K562 (cell line): ENCODE measurements around the gene HSPA4L. TPM values are rescaled to one million over a fixed set of nuclear protein-coding genes. Genes with fewer than 3 reads are reported as not detected.

Experiments
- HNRNPLL ChIP-seq: fragments of 200-400 bp; formaldehyde crosslinking; IDR thresholded peaks from 2 replicates; pipeline ENCODE4 v1.6.1; 2017; ENCODE audit warnings: low read length, low read depth, mild to moderate bottlenecking; ENCODE audit not compliant: poor library complexity, severe bottlenecking
- HSF4 ChIP-seq: fragments of 250-450 bp; sonication (Bioruptor Pico); IDR thresholded peaks from 2 replicates; pipeline ENCODE4 v2.1.2; 2022; ENCODE audit warnings: mild to moderate bottlenecking, moderate library complexity, borderline replicate concordance
- KAT2B ChIP-seq: IDR thresholded peaks from one replicate; pipeline ENCODE4 v1.6.1; 2012; ENCODE audit warnings: low read depth, mild to moderate bottlenecking, control low read depth, inconsistent platforms, low read length, moderate library complexity
- MAFG ChIP-seq: fragments of 450-650 bp; conservative IDR thresholded peaks from 2 replicates; pipeline ENCODE4 v1.6.1; 2016; ENCODE audit warnings: missing genetic modification characterization, missing compliant biosample characterization
- ZBTB8A ChIP-seq: fragments of 450-650 bp; IDR thresholded peaks from 2 replicates; pipeline ENCODE4 v1.6.1; 2018; ENCODE audit warnings: mild to moderate bottlenecking, moderate library complexity; ENCODE audit not compliant: partially characterized antibody
- ZNF699 ChIP-seq: fragments of 250-450 bp; sonication (Bioruptor Pico); IDR thresholded peaks from 2 replicates; pipeline ENCODE4 v1.8.0; 2021; ENCODE audit warnings: mild to moderate bottlenecking, moderate library complexity; ENCODE audit not compliant: insufficient replicate concordance
- ZNF717 ChIP-seq: fragments of 250-450 bp; sonication (Bioruptor Pico); IDR thresholded peaks from 2 replicates; pipeline ENCODE4 v1.5.0; 2021
- polyA plus RNA-seq, 8 experiments: library from polyadenylated mRNA; depleted of rRNA in 4 of 8; stranded (reverse) in 5 of 8; unstranded in 3 of 8; fragments of >200 nt; fragmentation: Nextera tagmentation in 2 of 8; fragmentation: Illumina TruSeq in 1 of 8; extraction: Ambion mirVana in 2 of 8; extraction: Trizol in 1 of 8; gene quantifications; 2 replicates each; pipeline versions ENCODE4 v1.2.1 to v1.2.3, GENCODE V29; 2011 to 2014; ENCODE audit warnings: inconsistent platforms in 1 of 8, missing spikeins in 1 of 8
- total RNA-seq, 7 experiments: library from RNA; depleted of rRNA in 6 of 7; stranded (reverse); fragments of >200 nt in 6 of 7; fragmentation: Illumina TruSeq in 2 of 7; extraction: Trizol in 2 of 7; gene quantifications; 2 replicates each; pipeline versions ENCODE4 v1.2.1 to v1.2.3, GENCODE V29; 2011 to 2021; ENCODE audit warnings: low replicate concordance in 1 of 7
- TF ChIP-seq, protein P1 (sequence below): fragments of 450-650 bp; formaldehyde crosslinking; IDR thresholded peaks from 2 replicates; pipeline ENCODE4 v1.4.0; 2020; ENCODE audit warnings: mild to moderate bottlenecking, moderate library complexity
- TF ChIP-seq, protein P2 (sequence below): fragments of 250-450 bp; sonication (Bioruptor Pico); IDR thresholded peaks from 2 replicates; pipeline ENCODE4 v1.5.0; 2021
- TF ChIP-seq, protein P3 (sequence below), 2 experiments: IDR thresholded peaks in 1 of 2; conservative IDR thresholded peaks in 1 of 2; 2 replicates each; pipeline ENCODE4 v1.6.1; 2016; ENCODE audit warnings: low read depth in 2 of 2, mild to moderate bottlenecking in 1 of 2, missing compliant biosample characterization in 1 of 2, missing genetic modification characterization in 1 of 2, moderate library complexity in 1 of 2
- TF ChIP-seq, protein P4 (sequence below): fragments of 450-650 bp; IDR thresholded peaks from 2 replicates; pipeline ENCODE4 v1.6.1; 2016; ENCODE audit warnings: low read depth

The HSPA4L gene
- total and polyA plus RNA-seq, 9 of the 15 experiments (the other 6 are each of a cell fraction or from before 2014, with no cell fraction given): 12.3 to 37.0 (median 21.7) TPM

DNA sequence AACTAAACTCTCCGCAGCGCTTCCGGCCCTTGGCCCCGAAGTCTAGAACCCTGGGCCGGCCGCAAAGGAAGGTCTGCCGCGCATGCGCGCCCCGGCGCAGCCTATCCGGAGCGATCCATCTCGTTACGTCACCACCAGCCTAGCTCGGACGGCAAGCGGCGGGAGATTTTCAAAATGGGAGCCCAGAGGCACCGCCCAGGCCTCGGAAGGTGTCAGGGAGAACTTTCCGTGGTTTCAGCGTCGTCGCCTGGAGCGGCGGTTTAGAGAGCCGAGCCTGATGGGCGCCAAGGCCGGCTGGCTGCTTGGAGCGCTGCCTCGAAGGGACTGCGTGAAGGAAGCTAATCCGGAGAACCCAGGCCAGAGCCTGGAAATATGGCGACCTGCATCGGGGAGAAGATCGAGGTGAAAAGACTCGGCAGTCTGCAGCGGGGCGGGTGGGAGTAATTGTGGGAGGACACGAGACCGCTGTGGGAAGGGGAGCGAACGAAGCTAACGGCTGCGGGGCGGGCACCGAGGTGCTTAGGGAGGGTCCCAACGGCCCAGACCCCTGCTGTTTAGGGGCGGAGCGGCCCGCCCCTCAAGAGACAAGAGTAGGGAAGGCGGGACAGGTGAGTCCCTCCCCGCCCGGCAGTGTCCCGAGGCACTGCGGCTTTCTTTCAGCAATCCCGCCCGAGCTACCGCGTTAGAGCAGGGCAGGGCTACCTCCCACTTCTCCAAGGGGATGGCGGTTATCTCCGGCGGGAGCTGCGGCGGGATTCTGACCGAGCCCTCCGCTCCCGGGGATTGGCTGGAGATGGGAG, 98.8 kb downstream of the HSPA4L start, which contains the start of gene PLK4 (continued):
- TF ChIP-seq MAFG (no peak), ZNF699 (CRISPR knock-in tag) (no peak), KAT2B (no peak), ZNF717 (CRISPR knock-in tag) (no peak), ZBTB8A (no peak), HNRNPLL (peak; percentile 74), HSF4 (CRISPR knock-in tag) (no peak)
- TF ChIP-seq, protein P1, sequence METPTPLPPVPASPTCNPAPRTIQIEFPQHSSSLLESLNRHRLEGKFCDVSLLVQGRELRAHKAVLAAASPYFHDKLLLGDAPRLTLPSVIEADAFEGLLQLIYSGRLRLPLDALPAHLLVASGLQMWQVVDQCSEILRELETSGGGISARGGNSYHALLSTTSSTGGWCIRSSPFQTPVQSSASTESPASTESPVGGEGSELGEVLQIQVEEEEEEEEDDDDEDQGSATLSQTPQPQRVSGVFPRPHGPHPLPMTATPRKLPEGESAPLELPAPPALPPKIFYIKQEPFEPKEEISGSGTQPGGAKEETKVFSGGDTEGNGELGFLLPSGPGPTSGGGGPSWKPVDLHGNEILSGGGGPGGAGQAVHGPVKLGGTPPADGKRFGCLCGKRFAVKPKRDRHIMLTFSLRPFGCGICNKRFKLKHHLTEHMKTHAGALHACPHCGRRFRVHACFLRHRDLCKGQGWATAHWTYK: no peak
- TF ChIP-seq, protein P2, sequence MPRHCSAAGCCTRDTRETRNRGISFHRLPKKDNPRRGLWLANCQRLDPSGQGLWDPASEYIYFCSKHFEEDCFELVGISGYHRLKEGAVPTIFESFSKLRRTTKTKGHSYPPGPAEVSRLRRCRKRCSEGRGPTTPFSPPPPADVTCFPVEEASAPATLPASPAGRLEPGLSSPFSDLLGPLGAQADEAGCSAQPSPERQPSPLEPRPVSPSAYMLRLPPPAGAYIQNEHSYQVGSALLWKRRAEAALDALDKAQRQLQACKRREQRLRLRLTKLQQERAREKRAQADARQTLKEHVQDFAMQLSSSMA (CRISPR knock-in tag): no peak
- TF ChIP-seq, protein P3, sequence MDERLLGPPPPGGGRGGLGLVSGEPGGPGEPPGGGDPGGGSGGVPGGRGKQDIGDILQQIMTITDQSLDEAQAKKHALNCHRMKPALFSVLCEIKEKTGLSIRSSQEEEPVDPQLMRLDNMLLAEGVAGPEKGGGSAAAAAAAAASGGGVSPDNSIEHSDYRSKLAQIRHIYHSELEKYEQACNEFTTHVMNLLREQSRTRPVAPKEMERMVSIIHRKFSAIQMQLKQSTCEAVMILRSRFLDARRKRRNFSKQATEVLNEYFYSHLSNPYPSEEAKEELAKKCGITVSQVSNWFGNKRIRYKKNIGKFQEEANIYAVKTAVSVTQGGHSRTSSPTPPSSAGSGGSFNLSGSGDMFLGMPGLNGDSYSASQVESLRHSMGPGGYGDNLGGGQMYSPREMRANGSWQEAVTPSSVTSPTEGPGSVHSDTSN (CRISPR knock-in tag; IDR thresholded peaks at IDR 0.05; ENCODE audit: low read depth): no peak
- TF ChIP-seq, protein P3 (tag; conservative IDR thresholded peaks at IDR 0.05; ENCODE audit: low read depth): no peak
- TF ChIP-seq, protein P4, sequence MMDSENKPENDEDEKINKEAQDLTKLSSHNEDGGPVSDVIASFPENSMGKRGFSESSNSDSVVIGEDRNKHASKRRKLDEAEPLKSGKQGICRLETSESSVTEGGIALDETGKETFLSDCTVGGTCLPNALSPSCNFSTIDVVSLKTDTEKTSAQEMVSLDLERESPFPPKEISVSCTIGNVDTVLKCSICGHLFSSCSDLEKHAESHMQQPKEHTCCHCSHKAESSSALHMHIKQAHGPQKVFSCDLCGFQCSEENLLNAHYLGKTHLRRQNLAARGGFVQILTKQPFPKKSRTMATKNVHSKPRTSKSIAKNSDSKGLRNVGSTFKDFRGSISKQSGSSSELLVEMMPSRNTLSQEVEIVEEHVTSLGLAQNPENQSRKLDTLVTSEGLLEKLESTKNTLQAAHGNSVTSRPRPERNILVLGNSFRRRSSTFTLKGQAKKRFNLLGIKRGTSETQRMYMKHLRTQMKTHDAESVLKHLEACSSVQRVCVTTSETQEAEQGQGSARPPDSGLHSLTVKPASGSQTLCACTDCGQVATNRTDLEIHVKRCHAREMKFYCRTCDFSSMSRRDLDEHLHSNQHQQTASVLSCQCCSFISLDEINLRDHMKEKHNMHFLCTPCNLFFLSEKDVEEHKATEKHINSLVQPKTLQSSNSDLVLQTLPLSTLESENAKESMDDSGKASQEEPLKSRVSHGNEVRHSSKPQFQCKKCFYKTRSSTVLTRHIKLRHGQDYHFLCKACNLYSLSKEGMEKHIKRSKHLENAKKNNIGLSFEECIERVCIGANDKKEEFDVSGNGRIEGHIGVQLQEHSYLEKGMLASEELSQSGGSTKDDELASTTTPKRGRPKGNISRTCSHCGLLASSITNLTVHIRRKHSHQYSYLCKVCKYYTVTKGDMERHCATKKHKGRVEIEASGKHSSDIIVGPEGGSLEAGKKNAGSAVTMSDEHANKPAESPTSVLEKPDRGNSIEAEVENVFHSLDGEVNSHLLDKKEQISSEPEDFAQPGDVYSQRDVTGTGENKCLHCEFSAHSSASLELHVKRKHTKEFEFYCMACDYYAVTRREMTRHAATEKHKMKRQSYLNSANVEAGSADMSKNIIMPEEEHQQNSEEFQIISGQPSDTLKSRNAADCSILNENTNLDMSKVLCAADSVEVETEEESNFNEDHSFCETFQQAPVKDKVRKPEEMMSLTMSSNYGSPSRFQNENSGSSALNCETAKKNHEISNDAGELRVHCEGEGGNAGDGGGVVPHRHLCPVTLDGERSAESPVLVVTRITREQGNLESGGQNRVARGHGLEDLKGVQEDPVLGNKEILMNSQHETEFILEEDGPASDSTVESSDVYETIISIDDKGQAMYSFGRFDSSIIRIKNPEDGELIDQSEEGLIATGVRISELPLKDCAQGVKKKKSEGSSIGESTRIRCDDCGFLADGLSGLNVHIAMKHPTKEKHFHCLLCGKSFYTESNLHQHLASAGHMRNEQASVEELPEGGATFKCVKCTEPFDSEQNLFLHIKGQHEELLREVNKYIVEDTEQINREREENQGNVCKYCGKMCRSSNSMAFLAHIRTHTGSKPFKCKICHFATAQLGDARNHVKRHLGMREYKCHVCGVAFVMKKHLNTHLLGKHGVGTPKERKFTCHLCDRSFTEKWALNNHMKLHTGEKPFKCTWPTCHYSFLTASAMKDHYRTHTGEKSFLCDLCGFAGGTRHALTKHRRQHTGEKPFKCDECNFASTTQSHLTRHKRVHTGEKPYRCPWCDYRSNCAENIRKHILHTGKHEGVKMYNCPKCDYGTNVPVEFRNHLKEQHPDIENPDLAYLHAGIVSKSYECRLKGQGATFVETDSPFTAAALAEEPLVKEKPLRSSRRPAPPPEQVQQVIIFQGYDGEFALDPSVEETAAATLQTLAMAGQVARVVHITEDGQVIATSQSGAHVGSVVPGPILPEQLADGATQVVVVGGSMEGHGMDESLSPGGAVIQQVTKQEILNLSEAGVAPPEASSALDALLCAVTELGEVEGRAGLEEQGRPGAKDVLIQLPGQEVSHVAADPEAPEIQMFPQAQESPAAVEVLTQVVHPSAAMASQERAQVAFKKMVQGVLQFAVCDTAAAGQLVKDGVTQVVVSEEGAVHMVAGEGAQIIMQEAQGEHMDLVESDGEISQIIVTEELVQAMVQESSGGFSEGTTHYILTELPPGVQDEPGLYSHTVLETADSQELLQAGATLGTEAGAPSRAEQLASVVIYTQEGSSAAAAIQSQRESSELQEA: peak; percentile 90
